GM23338 (cell line): ENCODE results near the gene PHOX2B.

Experiments used
- CREB1 ChIP-seq: fragments of 250-450 bp; sonication (Bioruptor Pico); IDR thresholded peaks from 2 replicates; pipeline ENCODE4 v1.5.0; 2020; ENCODE audit warnings: low read depth, mild to moderate bottlenecking, moderate library complexity
- EZH2 ChIP-seq: fragments of 200-600 bp; sonication (generic); IDR thresholded peaks from one replicate; pipeline ENCODE4 v1.8.0; 2017; ENCODE audit warnings: antibody characterized with exemption, mild to moderate bottlenecking, low read depth; ENCODE audit not compliant: unreplicated experiment
- EZH2phosphoT487 ChIP-seq: fragments of 200-600 bp; sonication (generic); IDR thresholded peaks from one replicate; pipeline ENCODE4 v1.8.1; 2018; ENCODE audit warnings: antibody characterized with exemption; ENCODE audit not compliant: unreplicated experiment
- JUNB ChIP-seq: IDR thresholded peaks from one replicate; pipeline ENCODE4 v1.6.1; 2016; ENCODE audit warnings: antibody characterized with exemption; ENCODE audit not compliant: unreplicated experiment
- POLR2AphosphoS5 ChIP-seq: IDR thresholded peaks from 2 replicates; pipeline ENCODE4 v1.6.1; 2016; ENCODE audit warnings: antibody characterized with exemption, low read depth
- TF ChIP-seq, protein P1 (sequence below), 2 experiments: fragments of 200-600 bp in 1 of 2; sonication (generic) in 1 of 2; conservative IDR thresholded peaks; 2 replicates each; pipeline versions ENCODE4 v1.5.1 to v1.6.1; 2016 to 2017; ENCODE audit warnings: antibody characterized with exemption in 2 of 2, low read depth in 2 of 2, mild to moderate bottlenecking in 2 of 2, moderate library complexity in 1 of 2

DNA sequence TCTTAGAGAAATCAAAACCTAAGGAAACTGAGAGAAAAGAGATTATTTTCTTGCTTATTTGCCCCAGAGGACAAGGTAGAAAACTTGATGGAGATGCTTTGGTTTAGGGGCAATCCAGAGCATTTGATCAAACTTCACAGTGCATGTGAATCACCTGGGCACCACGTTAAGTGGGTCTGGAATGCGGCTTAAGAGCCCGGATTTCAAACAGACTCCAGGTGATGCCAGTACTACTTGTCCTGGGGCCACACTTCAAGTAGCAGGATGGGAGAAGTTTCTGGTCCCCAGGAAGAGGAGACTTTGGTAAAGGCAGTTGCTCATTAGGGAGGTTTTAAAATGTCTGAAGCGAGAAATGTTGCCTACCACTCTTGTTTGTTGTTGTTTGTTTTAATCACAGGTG, 51.8 kb downstream of the PHOX2B start:
- no peak for TF ChIP-seq EZH2phosphoT487
- TF ChIP-seq, protein P1, sequence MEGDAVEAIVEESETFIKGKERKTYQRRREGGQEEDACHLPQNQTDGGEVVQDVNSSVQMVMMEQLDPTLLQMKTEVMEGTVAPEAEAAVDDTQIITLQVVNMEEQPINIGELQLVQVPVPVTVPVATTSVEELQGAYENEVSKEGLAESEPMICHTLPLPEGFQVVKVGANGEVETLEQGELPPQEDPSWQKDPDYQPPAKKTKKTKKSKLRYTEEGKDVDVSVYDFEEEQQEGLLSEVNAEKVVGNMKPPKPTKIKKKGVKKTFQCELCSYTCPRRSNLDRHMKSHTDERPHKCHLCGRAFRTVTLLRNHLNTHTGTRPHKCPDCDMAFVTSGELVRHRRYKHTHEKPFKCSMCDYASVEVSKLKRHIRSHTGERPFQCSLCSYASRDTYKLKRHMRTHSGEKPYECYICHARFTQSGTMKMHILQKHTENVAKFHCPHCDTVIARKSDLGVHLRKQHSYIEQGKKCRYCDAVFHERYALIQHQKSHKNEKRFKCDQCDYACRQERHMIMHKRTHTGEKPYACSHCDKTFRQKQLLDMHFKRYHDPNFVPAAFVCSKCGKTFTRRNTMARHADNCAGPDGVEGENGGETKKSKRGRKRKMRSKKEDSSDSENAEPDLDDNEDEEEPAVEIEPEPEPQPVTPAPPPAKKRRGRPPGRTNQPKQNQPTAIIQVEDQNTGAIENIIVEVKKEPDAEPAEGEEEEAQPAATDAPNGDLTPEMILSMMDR (conservative IDR thresholded peaks at IDR 0.05; ENCODE audit: low read depth in 2 of 2) = no peak
- no peak for TF ChIP-seq JUNB
- no peak for TF ChIP-seq POLR2AphosphoS5
- TF ChIP-seq CREB1 (CRISPR knock-in tag) = no peak
- no peak for TF ChIP-seq EZH2
